HG03442 (cell line): Measurements from ENCODE around the gene ACP4.
"Not testable (repeated sequence)": the region's sequence is repeated elsewhere in the genome, so short reads cannot be mapped to it uniquely, and the experiment has no call there.

ENCODE experiments used
- ATAC-seq: cut with Tn5 transposase; IDR thresholded peaks from one replicate; pipeline ENCODE4 v1.9.1; 2021; ENCODE audit warnings: mild to moderate bottlenecking, moderate library complexity; ENCODE audit not compliant: unreplicated experiment

The ACP4 gene

GRCh38 chr19:50776131-50776530, 14.1 kb upstream of the ACP4 start:
- ATAC-seq: no peak

DNA sequence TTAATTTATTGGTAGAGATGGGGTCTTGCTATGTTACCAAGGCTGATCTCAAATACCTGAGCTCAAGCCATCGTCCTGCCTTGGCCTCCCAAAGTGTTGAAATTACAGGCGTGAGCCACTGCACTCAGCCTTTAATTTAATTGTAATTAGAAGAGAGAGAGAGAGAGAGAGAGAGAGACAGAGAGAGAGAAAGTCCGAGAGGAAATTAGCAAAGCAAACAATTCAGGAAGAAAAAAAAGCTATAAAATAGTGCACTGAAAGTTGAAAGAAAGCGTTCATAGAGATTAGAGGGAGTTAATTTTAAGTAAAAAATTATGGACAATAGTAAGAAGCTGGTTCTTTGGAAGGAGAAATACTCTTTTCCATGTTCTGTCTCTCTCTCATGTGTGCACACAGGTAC, 13.0 kb upstream of the ACP4 start:
- no peak for ATAC-seq

DNA sequence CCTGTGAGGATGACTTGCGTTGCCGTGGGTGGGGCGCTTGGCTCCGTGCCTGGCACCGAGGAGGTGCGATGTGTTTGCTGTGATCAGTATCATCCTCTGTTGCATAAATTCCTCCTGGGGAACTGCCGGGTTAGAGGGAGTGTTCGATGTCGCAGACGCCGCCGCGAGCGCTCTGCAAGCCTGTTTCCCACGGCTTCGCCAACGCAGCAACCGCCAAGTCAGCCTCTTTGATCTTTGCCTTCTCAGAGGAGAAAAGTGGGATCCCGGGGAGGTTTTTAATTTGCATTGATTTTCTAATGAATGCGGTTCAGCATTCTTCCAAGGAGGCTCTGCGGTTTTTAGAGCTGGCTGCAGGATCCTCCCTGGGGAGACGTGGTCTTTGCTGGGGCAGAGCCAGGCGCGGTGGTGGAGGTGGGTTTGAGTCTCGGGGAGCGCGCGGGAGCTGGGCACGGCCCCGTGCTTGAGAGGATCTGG, 12.3 kb upstream of the ACP4 start:
- no peak for ATAC-seq

- ATAC-seq: no peak
Measured at GRCh38 chr19:50778906-50779430, 11.2 kb upstream of the ACP4 start.

GRCh38 chr19:50779504-50780457, 10.4 kb upstream of the ACP4 start:
- ATAC-seq: no peak

DNA sequence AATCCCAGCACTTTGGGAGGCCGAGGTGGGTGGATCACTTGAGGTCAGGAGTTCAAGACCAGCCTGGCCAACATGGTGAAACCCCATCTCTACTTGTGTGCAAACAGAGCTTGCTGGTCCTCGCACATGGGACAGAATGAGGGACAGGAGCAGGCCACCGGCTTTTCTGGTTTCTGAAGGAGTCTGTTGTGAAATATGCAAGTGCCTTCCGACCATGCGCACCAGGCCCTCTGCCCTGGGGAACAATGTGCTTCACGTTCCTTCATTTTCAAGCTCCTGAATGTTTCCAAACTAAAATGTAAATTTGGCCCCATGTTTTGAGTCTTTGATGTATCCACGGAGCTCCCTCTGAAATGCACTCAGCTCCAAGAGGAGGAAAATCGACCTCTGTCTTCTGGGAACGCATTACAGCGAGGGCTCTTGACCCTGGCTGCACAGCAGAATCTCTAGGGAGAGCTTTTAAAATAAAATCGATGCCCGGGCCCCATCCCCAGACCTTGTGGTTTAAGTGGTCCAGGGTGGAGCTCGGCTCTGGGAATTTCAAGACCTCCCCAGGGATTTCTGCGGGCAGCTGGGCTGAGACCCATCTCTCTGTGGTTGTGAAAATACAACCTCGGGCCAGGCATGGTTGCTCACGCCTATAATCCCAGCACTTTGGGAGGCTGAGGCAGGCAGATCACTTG, 9.3 kb upstream of the ACP4 start:
- ATAC-seq: no peak

- ATAC-seq: not testable (repeated sequence)
Measured at GRCh38 chr19:50783848-50784152, 6.4 kb upstream of the ACP4 start.

- no peak for ATAC-seq
Measured at GRCh38 chr19:50784710-50785109, 5.5 kb upstream of the ACP4 start.

- no peak for ATAC-seq
Measured at GRCh38 chr19:50785329-50785728, 4.9 kb upstream of the ACP4 start.

DNA sequence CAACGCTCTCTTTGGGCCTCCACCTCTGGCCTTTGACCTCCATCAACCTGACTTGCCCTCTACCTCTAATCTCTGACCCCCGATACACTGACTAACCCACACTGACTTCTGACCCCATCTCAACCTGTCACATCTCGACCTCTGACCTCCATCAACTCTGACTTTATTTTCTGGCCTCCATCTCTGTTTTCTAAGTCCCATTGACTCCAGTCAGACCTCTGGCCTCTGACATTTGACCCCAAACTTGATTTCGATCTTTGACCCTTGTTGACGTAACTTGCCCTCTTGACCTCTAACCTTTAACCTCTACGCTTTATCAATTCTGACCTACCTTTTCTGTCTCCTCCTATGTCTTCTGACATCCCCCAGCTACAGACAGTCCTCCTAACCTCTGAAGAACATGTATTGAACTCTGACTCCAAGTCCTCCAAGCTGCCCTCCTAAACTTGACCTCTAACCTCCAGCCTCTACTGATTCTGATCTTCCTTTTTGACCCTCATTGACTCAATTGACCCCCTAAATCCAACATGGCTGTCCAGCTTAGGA, 780 bp downstream of the ACP4 start:
- no peak for ATAC-seq

GRCh38 chr19:50791594-50792271, 1.5 kb downstream of the ACP4 start:
- ATAC-seq: no peak

DNA sequence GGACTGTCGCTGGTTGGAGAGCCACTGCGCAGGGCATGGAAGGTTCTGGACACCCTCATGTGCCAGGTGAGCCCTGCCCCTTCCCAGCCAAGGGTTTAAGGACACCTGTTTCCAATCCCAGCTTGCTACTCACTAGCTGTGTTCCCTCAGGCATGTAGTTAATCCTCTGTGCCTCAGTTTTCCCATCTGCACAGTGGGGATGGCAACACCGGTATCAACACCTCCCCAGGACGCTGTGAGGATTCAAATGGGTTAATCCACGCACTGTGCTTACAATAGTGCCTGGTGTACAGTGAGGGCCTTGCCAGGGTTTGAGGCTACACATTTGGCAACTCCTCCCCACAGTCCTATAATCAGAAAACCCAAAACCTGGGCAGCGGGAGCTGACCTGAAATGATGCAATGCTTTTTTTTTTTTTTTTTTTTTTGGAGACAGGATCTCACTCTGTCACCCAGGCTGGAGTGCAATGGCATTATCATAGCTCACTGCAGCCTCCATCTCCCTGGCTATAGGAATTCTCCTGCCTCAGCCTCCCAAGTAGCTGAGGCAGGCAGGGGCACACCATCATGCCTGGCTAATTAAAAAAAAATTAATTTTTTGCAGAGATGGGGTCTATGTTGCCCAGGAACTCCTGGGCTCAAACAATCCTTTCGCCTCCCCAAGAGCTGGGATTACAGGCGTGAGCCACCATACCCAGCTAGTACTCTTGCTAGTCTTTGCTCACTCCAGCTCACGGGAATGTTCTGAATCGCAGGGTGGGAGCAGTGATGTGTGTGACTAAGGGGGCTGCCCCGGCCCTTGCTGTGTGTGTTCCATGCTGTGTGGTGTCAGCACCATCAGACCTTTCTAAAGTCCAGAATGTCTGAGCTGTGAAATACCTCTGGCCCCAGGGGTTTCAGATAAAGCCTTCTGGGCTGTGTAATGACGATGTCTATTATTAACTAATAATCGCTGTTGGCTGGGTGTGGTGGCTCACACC, 2.3 kb downstream of the ACP4 start:
- ATAC-seq: no peak

GRCh38 chr19:50793558-50794065, 3.4 kb downstream of the ACP4 start:
- ATAC-seq: no peak

DNA sequence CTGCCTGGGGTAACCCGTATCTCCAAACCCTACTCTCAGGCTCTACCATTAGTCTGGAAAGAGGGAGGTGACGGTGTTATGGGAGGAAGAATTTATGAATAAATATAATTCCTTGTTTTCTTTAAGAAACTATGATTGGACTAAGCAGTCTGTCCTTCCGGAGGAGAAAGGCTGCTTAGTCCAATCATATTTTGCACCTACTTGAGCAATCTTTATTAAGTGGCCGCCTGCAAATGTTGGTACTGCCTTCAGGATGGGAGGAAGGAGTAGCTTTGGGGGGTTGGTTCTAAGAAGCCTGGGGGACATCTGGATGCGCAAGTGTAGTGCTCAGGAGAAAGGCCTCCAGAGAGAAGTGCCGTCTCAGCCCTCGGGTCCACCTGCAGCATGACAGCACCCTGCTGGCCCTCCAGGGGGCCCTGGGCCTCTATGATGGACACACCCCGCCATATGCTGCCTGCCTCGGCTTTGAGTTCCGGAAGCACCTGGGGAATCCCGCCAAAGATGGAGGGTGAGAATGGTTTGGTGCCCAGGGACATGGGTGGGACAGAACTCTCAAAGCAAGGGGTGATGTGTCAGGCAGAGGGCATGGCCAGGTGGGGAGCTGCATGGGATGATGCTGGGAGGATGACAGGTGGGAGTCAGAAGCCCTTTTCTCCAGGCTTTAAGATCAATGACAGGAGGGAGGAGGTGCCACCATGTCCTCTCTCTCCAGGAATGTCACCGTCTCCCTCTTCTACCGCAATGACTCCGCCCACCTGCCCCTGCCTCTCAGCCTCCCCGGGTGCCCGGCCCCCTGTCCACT, 4.1 kb downstream of the ACP4 start:
- ATAC-seq: no peak

- no peak for ATAC-seq
Measured at GRCh38 chr19:50794876-50795663, 4.9 kb downstream of the ACP4 start.

- no peak for ATAC-seq
Measured at GRCh38 chr19:50795664-50796073, 5.5 kb downstream of the ACP4 start.

DNA sequence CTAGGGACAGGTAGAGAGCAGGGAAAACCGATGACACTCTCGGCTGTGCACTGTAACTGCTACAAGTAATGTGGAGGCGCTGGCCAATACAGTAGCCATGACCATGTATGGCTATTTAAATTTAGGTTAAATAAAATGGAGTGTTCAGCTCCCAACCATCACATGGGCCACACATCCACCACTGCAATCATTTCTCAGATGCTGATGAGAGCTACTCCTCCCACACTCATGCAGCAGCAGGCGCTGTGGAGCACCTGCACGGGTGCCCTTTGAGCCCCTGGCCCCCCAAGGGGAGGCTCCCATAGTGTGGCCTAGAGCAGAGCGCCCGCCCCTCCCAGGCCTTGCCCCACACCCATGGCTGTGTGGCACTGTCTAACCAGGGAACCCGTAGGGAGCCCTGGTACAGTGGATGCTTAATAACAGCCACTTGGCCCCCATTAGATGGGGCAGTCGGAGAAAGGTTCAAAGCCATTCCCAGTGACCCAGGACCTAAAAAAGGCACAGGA, 6.0 kb downstream of the ACP4 start:
- no peak for ATAC-seq
